Muscle of leg (tissue), 11 donors: Measurements from ENCODE around the gene MAP3K14. TPM values are rescaled to one million over a fixed set of nuclear protein-coding genes. Genes with fewer than 3 reads are reported as not detected.
"Not testable (repeated sequence)": the region's sequence is repeated elsewhere in the genome, so short reads cannot be mapped to it uniquely, and the experiment has no call there.

Experiments
- DNase-seq: peaks from one replicate; pipeline ENCODE4 v3.0.0; 2013
- H3K27ac ChIP-seq: one replicate; pipeline ENCODE4 v1.5.1; 2013; ENCODE audit warnings: mild to moderate bottlenecking, low read length, control low read depth
- H3K27me3 ChIP-seq: one replicate; pipeline ENCODE4 v1.6.1; 2013; ENCODE audit warnings: low read length; ENCODE audit not compliant: control insufficient read depth, insufficient read depth
- H3K36me3 ChIP-seq: one replicate; pipeline ENCODE4 v1.6.1; 2013; ENCODE audit warnings: low read length; ENCODE audit not compliant: control insufficient read depth, insufficient read depth
- H3K4me1 ChIP-seq: one replicate; pipeline ENCODE4 v1.6.1; 2013; ENCODE audit warnings: low read length; ENCODE audit not compliant: control insufficient read depth, insufficient read depth
- H3K4me3 ChIP-seq: one replicate; pipeline ENCODE4 v1.5.1; 2013; ENCODE audit warnings: low read length, control low read depth
- H3K9me3 ChIP-seq: replicated peaks from 2 replicates; pipeline ENCODE4 v1.6.1; 2013; ENCODE audit warnings: low read depth, low read length; ENCODE audit not compliant: control insufficient read depth
- WGBS: methylation state at CpG from one replicate; pipeline ENCODE4 v1.1.5; 2013; ENCODE audit warnings: missing lambda C conversion rate; ENCODE audit not compliant: insufficient coverage; 5-methylcytosine and 5-hydroxymethylcytosine counted together
- polyA plus RNA-seq, 8 donors: library from polyadenylated mRNA; unstranded; fragments of 120-200 nt; gene quantifications; one replicate each; pipeline versions ENCODE4 v1.2.1 to v1.2.3, GENCODE V29; 2013; ENCODE audit warnings: inconsistent platforms in 1 of 8, low replicate concordance in 1 of 8; ENCODE audit not compliant: insufficient read length in 8 of 8, insufficient read depth in 1 of 8
- total RNA-seq: library from RNA; stranded (reverse); fragments of 120-200 nt; gene quantifications from one replicate; pipeline ENCODE4 v1.2.4, GENCODE V29; 2013

MAP3K14 gene
- total and polyA plus RNA-seq, 9 donors = 4.4 to 10.4 (median 7.7) TPM

DNA sequence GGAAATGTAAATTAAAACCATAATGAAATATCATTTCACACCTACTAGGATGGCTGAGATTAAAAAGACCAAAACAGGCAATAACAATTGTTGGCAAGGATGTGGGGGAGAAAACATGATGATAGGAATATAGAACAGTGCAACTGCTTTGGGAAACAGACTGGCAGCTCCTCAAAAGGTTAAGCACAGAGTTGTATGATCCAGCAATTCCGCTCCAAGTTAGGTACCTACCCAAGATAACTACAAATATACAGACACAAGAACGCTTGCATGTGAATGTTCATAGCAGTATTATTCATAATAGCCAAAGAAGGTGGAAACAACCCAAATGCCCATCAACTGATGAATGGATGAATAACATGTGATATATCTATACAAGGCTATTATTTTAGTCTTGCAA, 35.0 kb upstream of the MAP3K14 start:
- no peaks in the 10 kb centered on the region for H3K4me1 ChIP-seq
- H3K36me3 ChIP-seq = no peaks in the 10 kb centered on the region
- DNase-seq = no peak
- no peak overlapping the region for H3K27ac ChIP-seq
- peaks cover 3% of the 10 kb centered on the region for H3K27me3 ChIP-seq
- no peak overlapping the region for H3K4me3 ChIP-seq
- H3K9me3 ChIP-seq = peaks cover 2% of the 10 kb centered on the region
- WGBS = no CpG with 5 or more reads among the region's 2 CpGs

DNA sequence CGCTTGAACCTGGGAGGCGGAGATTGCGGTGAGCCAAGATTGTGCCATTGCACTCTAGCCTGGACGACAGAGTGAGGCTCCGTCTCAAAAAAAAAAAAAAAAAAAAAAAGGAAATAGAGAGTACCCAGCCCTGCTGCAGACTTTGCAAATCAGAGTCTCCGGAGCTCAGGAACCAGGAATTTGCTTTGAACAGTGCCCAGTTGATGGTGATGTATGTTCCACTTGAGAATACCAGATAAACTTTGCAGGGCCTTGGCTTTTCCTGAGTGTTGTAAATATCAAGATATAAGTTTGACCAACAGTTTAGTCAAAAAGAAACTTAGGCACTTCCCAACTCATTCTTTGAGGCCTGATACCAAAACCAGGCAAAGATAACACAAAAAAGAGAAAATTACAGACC, 30.6 kb upstream of the MAP3K14 start:
- no peak for DNase-seq
- no peak overlapping the region for H3K27ac ChIP-seq
- no peak overlapping the region for H3K4me3 ChIP-seq
- peaks cover 2% of the 10 kb centered on the region for H3K9me3 ChIP-seq
- no peaks in the 10 kb centered on the region for H3K36me3 ChIP-seq
- H3K4me1 ChIP-seq = peaks cover 16% of the 10 kb centered on the region
- WGBS = 100% methylated on average over 1 of the region's 6 CpGs
- H3K27me3 ChIP-seq = no peaks in the 10 kb centered on the region

DNA sequence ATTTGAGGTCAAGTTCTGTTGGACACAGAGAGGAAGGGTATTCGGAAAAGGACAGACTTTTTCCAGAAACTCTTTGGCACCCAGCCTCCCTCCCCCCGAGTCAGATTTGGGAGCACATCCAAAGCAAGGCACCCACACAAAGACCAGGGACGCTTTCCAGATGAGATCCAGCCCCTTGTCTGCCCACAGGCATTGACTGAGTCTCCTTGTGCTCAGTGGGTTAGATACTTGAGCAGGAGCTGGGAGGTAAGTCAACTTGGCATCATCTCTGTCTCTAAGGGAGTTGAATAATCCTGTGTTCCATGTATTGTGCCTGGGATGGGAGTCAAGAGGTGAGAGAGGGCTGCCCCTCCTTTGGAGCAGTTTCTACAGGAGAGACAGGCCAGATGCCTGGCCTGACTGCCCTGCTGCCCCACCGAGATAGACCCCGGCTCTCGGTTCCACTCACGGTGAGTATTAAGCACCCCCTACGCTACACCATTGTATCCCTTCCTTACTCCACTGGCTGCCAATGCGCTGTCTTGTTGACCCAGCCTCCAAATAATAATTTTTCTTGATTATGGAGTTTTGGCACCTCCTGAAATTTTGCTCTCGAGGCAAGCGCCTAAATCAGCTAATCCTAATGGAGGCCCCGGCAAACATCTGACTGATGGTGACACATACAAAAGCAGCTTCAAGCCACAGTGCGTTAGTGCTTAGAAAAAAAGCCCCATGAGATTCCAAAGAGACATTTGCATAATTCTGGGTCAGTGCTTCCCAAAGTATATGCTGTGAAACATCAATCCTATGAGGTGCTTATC, 29.6 kb upstream of the MAP3K14 start:
- Histone ChIP-seq H3K4me3 (no peak overlapping the region), H3K36me3 (no peaks in the 10 kb centered on the region), H3K27ac (peak overlapping the region; percentile 5)

DNA sequence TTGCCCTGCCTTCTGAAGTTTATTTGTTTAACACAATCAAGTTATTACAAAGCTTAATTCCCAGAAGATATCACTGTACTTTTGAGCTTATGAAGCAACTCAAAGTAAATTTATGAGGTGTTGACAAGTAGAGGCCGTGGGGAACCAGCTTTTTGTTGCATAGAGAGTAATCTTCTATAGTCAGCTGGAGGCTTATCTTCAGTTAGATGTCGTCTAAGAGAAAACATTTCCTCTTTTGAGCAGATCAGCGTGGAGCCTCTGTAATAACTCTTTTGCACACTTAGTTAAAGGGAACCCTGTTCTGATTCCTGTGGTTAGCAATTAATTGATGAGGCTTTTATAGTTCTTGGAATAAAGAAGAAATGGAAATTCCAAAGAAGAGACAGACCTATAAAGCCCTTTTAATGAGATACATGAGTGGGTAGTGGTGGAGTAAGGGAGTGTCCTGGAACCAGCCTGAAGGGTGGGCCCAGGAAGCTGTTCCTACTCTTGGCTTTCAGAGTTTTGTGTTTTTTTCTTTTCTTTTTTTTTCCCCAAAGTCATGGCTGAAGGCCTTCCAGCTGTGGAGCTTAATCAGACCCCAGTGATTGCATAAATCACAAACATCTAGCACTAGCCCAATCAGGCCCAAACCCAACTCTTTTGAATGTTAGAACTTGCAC, 28.9 kb upstream of the MAP3K14 start:
- peak; percentile 91 for DNase-seq
- 0% methylated on average over 1 of the region's 3 CpGs for WGBS
- H3K4me3 ChIP-seq = no peak overlapping the region
- H3K4me1 ChIP-seq = peaks cover 25% of the 10 kb centered on the region
- peak overlapping the region; percentile 25 for H3K27ac ChIP-seq
- no peaks in the 10 kb centered on the region for H3K36me3 ChIP-seq
- no peaks in the 10 kb centered on the region for H3K9me3 ChIP-seq
- no peaks in the 10 kb centered on the region for H3K27me3 ChIP-seq

More for the DNA sequence above, 29.6 kb upstream of the MAP3K14 start:
- Histone ChIP-seq H3K9me3 (no peaks in the 10 kb centered on the region), H3K27me3 (no peaks in the 10 kb centered on the region), H3K4me1 (peaks cover 24% of the 10 kb centered on the region)
- peak; percentile 53 for DNase-seq
- WGBS = 65% methylated on average over 4 of the region's 13 CpGs

DNA sequence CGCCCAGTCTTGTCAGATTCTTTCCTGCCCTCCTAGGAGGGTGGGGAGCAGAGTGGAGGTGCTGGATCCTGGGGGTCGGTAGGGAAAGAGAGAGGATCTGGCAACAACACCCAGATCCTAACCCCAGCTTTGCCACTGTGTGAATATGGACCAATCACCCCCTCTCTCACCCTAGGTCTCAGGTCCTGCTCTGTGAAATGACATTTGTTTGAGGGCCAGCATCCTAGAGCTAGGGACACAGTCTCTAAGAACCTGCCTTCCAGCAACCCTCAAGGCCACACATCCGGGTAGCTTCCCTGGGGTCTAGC, 28.4 kb upstream of the MAP3K14 start:
- H3K9me3 ChIP-seq = no peaks in the 10 kb centered on the region
- no CpG with 5 or more reads among the region's 3 CpGs for WGBS
- H3K27me3 ChIP-seq = no peaks in the 10 kb centered on the region
- H3K27ac ChIP-seq = peak overlapping the region; percentile 25
- no peaks in the 10 kb centered on the region for H3K36me3 ChIP-seq
- H3K4me1 ChIP-seq = peaks cover 25% of the 10 kb centered on the region
- DNase-seq = no peak
- no peak overlapping the region for H3K4me3 ChIP-seq

DNA sequence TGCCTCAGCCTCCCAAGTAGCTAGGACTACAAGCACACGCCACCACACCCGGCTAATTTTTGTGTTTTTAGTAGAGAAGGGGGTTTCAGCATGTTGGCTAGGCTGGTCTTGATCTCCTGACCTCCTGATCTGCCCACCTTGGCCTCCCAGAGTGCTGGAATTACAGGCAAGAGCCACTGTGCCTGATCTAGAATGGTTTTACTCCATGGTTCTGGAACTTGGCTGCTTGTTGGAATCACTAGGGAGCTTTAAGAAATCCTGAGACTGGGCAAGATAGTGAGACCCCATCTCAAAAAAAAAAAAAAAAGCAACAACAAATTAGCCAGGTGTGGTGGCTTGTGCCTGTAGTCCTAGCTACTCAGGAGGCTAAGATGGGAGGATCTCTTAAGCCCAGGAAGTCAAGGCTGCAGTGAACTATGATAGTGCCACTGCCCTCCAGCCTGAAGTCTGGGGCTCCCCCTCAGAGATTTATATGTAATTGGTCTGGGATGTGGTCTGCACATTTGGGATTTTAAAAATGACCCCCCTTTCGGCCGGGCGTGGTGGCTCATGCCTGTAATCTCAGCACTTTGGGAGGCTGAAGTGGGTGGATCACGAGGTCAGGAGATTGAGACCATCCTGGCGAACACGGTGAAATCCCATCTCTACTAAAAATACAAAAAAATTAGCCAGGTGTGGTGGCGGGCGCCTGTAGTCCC, 27.3 kb upstream of the MAP3K14 start:
- not testable (repeated sequence) for H3K9me3 ChIP-seq, H3K27ac ChIP-seq, H3K27me3 ChIP-seq, DNase-seq, H3K4me3 ChIP-seq, H3K36me3 ChIP-seq
- WGBS = no CpG with 5 or more reads among the region's 10 CpGs
- H3K4me1 ChIP-seq = peaks cover 25% of the 10 kb centered on the region

DNA sequence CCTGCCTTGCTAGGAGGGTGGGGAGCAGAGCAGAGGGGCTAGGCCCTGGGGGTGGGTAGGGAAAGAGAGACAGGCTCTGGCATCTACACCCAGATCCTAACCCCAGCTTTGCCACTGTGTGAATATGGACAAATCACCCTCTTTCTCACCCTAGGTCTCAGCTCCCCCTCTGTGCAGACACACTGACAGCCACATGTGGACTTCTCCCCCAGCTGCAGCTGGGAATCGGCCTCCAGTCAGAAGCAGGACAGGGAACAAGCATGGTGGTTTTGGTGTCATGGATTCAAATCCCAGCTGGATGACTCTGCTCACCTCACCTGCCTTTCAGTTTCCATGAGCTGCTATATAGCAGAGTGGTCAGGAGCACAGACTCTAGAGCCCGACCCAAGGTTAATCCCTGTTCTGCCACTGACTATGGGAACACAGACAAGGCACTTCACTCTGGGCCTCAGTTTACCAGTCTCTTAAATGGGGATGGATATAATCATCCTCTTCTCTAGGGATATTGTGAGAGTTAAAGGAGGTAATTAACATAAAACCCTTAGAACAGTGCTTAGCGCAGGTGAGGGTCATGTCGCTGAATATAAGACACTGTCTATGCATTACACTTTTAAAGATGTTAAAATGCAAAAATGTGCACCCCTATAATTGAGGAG, 26.2 kb upstream of the MAP3K14 start:
- DNase-seq = no peak
- Histone ChIP-seq H3K4me1 (peaks cover 31% of the 10 kb centered on the region), H3K27ac (no peak overlapping the region), H3K27me3 (peaks cover 4% of the 10 kb centered on the region), H3K9me3 (no peaks in the 10 kb centered on the region), H3K36me3 (no peaks in the 10 kb centered on the region), H3K4me3 (no peak overlapping the region)
- WGBS = 80% methylated on average over 1 of the region's 4 CpGs

DNA sequence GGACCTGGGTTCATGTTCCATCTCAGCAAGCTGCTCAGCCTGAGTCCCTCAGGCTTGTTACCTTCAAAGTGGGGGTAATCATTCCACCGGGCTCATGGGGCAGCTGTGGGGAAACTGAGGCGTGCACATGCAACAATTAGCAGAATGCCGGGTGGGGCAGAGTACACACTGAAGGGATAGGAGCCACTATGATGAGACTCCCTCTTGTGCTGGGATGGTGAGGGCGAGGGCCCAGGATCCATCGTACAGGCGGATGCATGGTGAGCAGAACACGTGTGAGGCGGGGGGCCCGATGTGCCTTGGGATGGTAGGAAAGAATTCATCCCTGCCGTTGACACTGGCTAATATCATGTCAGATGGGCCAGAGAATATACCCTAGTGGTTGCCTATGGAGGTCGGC, 25.5 kb upstream of the MAP3K14 start:
- 88% methylated on average over 10 of the region's 11 CpGs for WGBS
- H3K4me1 ChIP-seq = peaks cover 32% of the 10 kb centered on the region
- no peaks in the 10 kb centered on the region for H3K36me3 ChIP-seq
- H3K9me3 ChIP-seq = no peaks in the 10 kb centered on the region
- no peak for DNase-seq
- H3K27ac ChIP-seq = no peak overlapping the region
- H3K27me3 ChIP-seq = peaks cover 4% of the 10 kb centered on the region
- no peak overlapping the region for H3K4me3 ChIP-seq

DNA sequence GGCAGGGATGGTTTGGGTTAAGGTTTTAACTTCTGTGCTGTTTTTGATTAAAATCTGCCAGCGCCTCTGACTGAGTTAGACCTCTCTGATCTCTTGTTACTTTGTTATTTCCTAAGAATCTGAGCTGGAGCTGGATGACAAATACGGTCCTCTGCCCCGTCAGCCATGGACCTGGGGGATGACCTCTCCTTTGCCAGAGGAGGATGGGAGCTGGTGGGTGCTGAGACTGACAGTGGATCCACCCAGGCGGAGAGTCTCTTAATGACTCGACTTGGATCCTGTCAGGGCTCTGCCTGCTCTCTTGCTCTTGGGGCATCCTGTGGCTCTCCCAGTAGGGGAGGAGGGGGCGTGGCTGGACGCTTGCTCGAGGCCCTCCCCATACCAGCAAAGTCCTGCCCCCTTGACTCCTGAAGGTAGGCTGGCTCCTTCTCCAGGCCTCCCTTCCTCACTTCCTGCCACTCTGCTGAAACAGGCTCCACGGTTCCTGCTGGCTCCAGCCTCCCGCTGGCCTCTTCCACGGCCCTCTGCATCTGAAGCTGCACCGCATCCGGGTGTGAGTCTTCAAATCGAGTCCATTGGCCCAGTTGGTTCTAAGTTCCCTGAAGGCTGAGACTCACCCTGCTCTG, 24.8 kb upstream of the MAP3K14 start:
- no peaks in the 10 kb centered on the region for H3K9me3 ChIP-seq
- H3K27ac ChIP-seq = peak overlapping the region; percentile 25
- H3K27me3 ChIP-seq = peaks cover 6% of the 10 kb centered on the region
- DNase-seq = peak; percentile 45
- 24% methylated on average over 8 of the region's 14 CpGs for WGBS
- H3K4me3 ChIP-seq = no peak overlapping the region
- no peaks in the 10 kb centered on the region for H3K36me3 ChIP-seq
- peaks cover 31% of the 10 kb centered on the region for H3K4me1 ChIP-seq
